Measurements from ENCODE around the gene USP4. TPM values are rescaled to one million over a fixed set of nuclear protein-coding genes. Genes with fewer than 3 reads are reported as not detected.
A peak's percentile ranks its signal among the peaks of the same experiment; 100 is the strongest.

The USP4 gene
- total and polyA plus RNA-seq, 2 of the 13 experiments (the other 11 are each of a cell fraction or from before 2014, with no cell fraction given), result 9.2 to 20.8 TPM

GRCh38 chr3:49358217-49358883, 18.5 kb upstream of the USP4 start, which contains the start of gene GPX1 (continued):
- TF ChIP-seq PREB (CRISPR knock-in tag; IDR thresholded peaks at IDR 0.05) (no peak), TBL1XR1 (IDR thresholded peaks at IDR 0.05; ENCODE audit: borderline replicate concordance, low read length, partially characterized antibody) (no peak), RARG (CRISPR knock-in tag; IDR thresholded peaks at IDR 0.05; ENCODE audit: low read depth) (no peak), ZNF124 (CRISPR knock-in tag; IDR thresholded peaks at IDR 0.05) (0 out of 2 replicates have a peak, but pooled peaks have one; percentile 25), ZNF34 (CRISPR knock-in tag; IDR thresholded peaks at IDR 0.05; ENCODE audit: borderline replicate concordance) (no peak), CHD2 (IDR thresholded peaks at IDR 0.05; ENCODE audit: low read depth, low read length) (no peak), ZNF660 (CRISPR knock-in tag; IDR thresholded peaks at IDR 0.05; ENCODE audit: borderline replicate concordance, low read depth) (no peak), ZNF704 (CRISPR knock-in tag; IDR thresholded peaks at IDR 0.05; ENCODE audit: borderline replicate concordance) (peak; percentile 67; the same call in 1 of the 2 replicates), TBX2 (CRISPR knock-in tag; IDR thresholded peaks at IDR 0.05; ENCODE audit: borderline replicate concordance) (peak; percentile 88), SOX13 (IDR thresholded peaks at IDR 0.05) (no peak), SOX13 (CRISPR knock-in tag; conservative IDR thresholded peaks at IDR 0.05 in 1 of 2, IDR thresholded peaks at IDR 0.05 in 1 of 2) (peak in 1 of 2 experiments; percentile 64; a peak in 2 of 4 replicates), DNMT1 (CRISPR knock-in tag; IDR thresholded peaks at IDR 0.05) (no peak), ZNF20 (CRISPR knock-in tag; IDR thresholded peaks at IDR 0.05) (no peak), SRSF4 (IDR thresholded peaks at IDR 0.05; ENCODE audit: low read depth, low read length, poor library complexity, severe bottlenecking) (no peak), STAT6 (CRISPR knock-in tag; IDR thresholded peaks at IDR 0.05; ENCODE audit: borderline replicate concordance) (peak; percentile 79; the same call in 1 of the 2 replicates), SP5 (CRISPR knock-in tag; IDR thresholded peaks at IDR 0.05; ENCODE audit: borderline replicate concordance, low read depth) (peak; percentile 81), ZBTB25 (CRISPR knock-in tag; IDR thresholded peaks at IDR 0.05) (peak; percentile 89; the same call in 1 of the 2 replicates), SMARCC2 (IDR thresholded peaks at IDR 0.05) (no peak), ZNF367 (CRISPR knock-in tag; IDR thresholded peaks at IDR 0.05; ENCODE audit: borderline replicate concordance) (no peak; the same call in 1 of the 2 replicates), ZBTB2 (CRISPR knock-in tag; IDR thresholded peaks at IDR 0.05; ENCODE audit: low read depth) (no peak; the same call in 1 of the 2 replicates), ZNF557 (CRISPR knock-in tag; IDR thresholded peaks at IDR 0.05) (no peak), RBM39 (IDR thresholded peaks at IDR 0.05; ENCODE audit: low read depth, low read length, poor library complexity, severe bottlenecking) (peak; percentile 88)

All from HepG2 (cell line).